Activated gamma-delta T cell treated with Interleukin-2 at 50 U/mL for 16 hours (primary cell): Measurements from ENCODE around the gene CNNM3.
"Not testable (repeated sequence)": the region's sequence is repeated elsewhere in the genome, so short reads cannot be mapped to it uniquely, and the experiment has no call there.

Experiments
- DNase-seq: peaks from one replicate; pipeline ENCODE4 v3.0.0-alpha.2; 2020

The CNNM3 gene

DNA sequence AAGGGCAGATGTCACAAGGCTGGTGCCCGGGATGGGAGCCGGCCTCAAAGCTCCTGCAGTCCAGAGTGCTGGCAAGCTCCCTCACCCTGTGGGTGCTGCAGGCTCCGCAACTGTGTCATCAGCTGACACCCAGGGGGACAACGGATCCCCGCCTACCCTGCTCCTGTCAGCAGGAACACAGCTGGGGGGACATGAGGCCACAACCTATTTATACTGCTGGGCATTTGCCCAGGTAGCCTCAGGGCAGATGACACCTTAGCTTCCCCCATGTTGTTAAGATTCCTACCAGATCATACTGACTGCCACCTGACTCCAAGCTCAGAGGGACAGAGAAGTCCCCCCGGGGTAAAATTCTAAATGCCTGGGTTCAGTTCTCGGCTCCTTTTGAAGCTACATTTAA is 26.5 kb downstream of the CNNM3 start:
- no peak for DNase-seq

DNA sequence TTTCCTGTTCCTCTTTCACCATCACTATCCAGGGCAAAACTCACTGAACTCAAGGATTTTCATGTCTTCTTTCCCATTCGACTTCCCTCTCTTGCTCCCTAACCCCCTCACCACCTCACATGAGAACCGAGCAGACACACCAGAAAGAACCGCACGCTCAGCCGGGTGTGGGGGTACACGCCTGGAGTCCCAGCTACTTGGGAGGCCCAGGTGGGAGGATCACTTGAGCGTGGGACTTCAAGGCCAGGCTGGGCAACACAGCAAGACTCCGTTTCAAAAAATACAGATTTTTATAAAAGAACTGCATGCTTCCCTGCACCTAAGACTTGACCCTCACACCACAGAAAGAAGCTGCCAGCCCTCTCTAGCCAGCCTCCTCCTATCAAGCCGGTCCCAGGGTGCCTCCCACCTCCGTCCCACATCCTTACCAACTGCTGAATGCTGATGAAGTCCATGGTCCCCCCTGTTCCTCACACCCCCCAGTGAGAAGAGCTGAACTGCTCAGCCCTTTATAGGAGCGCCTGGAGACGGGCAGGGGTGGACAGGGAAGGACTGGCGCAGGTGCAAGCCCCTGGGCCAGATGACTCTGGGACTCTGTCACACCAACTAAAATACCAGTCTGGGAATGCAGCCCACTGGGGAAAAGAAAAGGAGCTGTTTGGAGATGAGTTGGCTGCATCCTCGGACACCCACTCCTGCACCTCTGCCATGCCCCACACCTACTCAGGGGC is 27.6 kb downstream of the CNNM3 start, which contains the start of gene ANKRD23:
ANKRD23 (minus strand) TSS at position 484 of the 731 bp plus-strand sequence; CDS start at position 455, 29 bp downstream.
- DNase-seq, result no peak

DNA sequence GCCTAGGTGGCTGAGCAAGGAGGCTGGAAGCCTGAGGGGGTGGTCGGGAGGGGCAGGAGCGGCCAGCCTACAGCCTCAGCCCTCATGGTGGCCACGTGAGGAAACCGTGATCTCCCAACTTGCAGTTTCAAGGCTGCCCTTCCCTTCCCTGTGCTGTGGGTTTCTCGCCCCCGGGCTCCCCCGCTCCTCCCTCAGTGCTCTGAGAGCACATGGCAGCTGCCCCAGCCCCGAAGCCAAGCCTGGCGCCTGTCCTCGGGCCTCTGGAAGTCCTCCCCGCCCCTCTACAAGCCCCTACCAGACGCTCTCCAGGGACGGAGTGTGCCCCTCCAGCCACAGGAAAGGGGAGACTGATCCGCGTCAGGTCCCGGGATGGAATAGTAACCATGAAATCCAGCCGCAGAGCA is 28.3 kb downstream of the CNNM3 start:
- no peak for DNase-seq

GRCh38 chr2:96846825-96847224 is 30.8 kb downstream of the CNNM3 start:
- no peak for DNase-seq

DNA sequence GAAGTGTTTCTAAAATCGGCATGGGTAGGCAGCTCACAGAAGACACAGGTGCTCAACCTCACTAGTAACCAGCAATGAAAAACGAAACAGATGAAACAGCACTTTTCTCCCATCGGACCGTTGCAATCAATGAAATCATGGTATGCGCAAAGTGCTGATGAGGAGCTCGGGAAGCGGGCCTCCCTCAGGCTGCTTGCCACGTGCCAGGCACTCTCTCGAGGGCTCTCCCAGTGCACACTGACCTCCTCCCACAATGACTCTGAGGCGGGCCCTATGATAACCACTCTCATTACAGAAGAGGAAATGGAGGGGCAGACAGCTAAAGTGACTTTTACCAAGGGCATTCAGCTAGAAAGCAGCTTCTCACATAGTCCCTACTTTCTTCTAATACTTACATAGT is 31.5 kb downstream of the CNNM3 start:
- no peak for DNase-seq

DNA sequence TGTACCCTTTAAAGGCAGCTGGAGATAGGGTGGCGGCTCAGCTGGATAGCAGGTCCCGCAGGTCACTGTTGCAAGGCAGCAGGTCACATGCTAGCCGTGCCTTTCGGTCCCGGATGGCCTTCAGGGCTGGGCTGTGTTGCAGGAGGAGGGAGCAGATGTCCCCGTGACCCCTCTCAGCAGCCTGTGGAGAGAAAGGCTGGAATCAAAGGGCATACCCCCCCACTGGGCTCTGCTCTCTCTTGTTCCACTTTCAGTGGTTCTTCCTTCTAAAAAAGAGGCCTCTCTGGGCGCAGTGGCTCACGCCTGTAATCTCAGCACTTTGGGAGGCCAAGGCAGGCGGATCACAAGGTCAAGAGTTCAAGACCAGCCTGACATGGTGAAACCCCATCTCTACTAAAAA is 32.2 kb downstream of the CNNM3 start:
- DNase-seq, result no peak

DNA sequence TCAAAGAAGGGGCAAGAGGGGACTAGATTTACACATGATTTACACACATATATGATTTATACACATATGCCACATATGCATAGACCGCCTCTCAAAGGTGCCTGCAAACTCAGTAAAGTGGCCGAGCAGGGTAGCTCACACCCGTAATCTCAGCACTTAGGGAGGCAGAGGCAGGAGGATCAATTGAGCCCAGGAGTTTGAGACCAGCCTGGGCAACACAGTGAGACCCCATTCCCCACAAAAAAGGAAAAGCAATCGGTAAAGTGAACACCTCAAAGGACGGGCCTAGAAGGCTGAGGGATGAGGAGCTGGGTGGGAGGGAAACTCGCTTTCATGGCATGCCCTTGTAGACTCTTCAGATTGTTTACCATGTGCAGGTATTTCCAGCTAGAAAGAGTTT is 36.6 kb downstream of the CNNM3 start:
- no peak for DNase-seq

DNA sequence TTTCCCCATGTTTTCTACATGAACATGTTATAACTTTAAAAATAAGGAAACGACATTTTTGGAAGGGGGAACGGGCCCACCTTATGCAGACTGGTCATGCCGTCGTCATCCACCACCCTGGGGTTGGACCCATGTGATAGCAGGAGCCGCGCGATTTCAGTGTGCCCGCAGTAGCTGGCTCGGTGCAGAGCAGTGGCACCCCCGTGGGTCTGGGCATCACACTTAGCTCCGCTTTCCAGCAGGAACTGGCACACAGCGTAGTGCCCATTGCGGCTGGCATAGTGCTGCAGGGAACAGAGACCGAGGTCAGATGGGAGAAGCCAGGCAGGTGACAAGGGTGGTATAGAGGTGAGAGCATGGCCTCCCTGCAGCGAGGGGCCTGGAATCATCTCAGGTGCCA is 37.3 kb downstream of the CNNM3 start:
- DNase-seq, result no peak

DNA sequence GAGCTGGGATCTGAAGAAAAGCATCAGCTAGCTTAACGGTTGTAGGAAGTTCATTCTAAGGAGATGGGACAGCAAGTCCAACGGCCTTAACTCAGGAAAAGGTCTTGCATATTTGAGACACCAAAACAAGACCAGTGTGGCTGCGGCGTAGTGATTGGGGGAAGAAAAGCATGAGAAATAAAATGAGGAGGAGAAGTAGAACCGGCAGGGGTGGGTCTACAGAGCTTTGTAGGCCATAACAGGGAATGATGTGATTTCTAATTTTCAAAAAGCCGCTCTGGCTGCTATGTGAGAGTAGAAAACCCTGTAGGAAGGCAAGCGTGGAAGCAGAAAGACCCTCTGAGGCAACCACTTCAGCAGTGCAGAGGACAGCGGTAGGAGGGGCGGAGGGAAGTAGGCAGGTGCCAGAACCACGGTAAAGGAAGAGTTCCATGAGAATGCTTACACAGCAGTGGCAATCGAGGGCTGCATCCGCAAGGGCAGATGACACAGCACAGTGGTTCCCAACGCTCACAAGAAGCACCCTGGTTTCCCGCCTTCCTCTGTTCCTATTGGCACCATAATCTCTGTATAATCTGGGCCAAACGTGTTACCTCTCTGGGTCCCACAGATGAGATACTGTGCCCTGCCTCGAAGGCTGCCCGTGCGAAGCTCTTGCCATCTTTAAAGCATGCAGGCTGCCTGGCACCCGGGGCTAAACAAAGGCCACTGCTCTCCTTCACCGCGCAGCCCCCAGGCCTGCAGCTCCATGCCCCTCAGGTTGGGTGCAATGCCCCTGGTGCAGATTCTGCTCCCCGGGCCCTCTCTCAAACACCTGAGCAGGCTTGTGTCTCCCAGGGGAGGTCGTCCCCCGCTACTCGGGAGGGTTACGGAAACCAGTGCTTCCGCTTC is 41.0 kb downstream of the CNNM3 start:
- peak; percentile 28 for DNase-seq

DNA sequence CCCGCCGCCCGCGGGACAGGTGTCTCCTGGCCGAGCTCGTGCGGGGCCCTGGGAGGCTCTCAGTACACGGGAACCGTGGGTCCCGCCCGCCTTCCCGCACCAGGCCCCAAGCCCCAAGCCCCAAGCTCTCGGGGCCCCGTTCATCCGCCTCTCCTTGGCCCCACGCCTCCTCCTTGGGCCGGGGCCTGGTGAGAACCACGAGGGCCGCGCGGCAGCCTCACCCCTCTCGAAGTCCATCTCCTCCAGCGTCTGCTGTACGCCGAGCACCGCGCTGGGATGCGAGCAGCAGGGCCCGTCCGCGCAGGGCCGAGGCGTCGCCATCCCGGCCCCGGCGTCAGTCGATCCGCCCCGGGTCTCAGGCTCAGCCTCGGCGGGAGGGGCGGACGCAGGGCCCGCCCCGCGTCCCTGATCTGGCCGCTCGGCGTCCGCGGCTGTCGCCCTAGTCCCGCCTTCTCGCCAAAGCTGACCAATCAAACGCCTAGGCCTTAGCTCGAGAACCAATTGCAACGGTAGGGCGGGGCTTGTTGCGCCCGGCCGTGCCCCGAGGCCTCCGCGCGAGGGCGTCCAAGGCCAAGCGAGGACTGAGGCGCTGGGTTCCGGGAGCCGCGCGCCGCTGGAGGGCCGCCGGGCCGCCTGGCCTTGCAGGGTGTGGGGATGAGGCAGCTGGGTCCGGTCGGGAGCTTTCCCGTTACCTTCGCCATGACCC is 41.8 kb downstream of the CNNM3 start, which contains the start of gene ANKRD39:
ANKRD39 (minus strand) TSS at position 350 of the 706 bp plus-strand sequence; CDS start at position 321, 29 bp downstream.
- DNase-seq, result peak; percentile 98

DNA sequence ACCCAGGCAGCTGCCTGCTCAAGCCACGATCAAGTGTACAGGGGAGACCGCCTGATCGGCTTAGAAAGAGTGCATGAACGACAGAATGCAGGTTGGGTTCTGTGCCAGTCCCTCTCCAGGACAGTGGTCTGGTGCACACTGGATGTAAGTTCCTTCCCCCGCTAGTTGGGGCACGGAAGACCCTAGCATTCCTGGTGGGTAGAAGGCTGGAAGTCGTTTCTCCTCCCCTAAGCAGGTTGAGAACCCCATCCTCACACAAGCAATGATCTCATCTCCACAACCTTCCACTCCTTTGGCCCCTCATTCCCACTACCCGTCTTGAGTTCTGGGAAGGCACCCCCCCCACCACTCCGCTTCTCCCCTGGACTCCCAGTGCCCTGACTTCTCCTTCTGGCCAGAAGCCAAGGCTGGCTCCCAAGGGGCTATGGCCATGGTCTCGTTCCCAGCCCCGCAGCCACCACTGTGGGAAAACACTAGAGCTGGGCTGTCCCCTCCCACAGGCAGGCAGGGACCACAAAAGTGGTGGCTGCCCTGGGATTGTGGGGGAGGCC is 43.1 kb downstream of the CNNM3 start:
- DNase-seq, result no peak

- DNase-seq, result no peak
These were observed 43.6 kb downstream of the CNNM3 start for GRCh38 chr2:96859681-96860064.

GRCh38 chr2:96860065-96861029 is 44.3 kb downstream of the CNNM3 start:
- DNase-seq, result no peak

GRCh38 chr2:96861074-96861473 is 45.0 kb downstream of the CNNM3 start:
- no peak for DNase-seq

GRCh38 chr2:96863056-96863455 is 47.0 kb downstream of the CNNM3 start:
- DNase-seq, result not testable (repeated sequence)

- no peak for DNase-seq
These were observed 47.7 kb downstream of the CNNM3 start for GRCh38 chr2:96863575-96864342.

DNA sequence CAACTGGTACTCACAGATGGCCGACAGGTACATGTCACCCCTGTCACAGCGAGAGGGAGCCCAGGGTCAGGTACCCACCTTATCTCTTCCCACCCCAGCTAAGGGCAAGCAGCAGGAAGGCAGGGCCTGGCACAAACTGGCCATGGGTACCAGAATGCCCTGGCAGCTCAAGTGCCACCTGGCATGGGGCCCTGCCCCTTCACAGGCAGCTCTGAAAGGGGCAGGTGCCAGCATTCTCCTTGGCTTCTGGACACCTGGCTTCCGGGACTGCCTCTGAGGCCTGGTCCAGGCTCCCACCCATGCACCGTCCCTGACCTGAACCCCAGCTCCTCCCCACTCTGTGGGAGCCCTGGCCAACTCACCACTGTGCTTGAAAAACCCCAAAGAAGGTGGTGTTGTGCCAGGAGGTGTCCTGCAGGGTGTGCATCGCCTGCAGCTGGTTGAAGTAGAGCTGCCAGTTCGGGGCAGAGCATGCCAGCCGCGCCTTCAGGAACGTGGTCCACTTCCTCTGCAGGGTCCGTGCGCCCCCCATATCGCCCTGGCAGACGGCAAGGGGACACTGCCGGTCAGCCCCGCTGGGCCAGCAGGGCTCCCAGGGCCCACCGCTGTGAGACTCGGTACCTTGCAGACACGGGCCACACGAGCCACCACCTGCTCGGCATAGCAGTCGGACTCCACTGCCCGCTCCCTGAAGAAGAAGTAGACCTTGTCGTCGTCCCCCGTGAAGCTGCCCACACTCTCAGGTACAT is 48.4 kb downstream of the CNNM3 start:
- DNase-seq, result no peak

GRCh38 chr2:96865654-96866053 is 49.6 kb downstream of the CNNM3 start:
- DNase-seq, result no peak

- no peak for DNase-seq
These were observed 50.1 kb downstream of the CNNM3 start for GRCh38 chr2:96866149-96866548.

GRCh38 chr2:96866586-96866985 is 50.5 kb downstream of the CNNM3 start:
- DNase-seq, result no peak
